Activated CD4-positive, alpha-beta memory T cell treated with anti-CD3 and anti-CD28 coated beads for 36 hours (primary cell): Measurements from ENCODE around the gene TIMP2. TPM values are rescaled to one million over a fixed set of nuclear protein-coding genes. Genes with fewer than 3 reads are reported as not detected.

Experiments used
- CTCF ChIA-PET: fragments of 350-600 bp; sonication (Branson Sonifier 250); formaldehyde crosslinking; loops from one replicate; lab custom pipeline; 2021; ENCODE audit warnings: antibody characterized with exemption, inconsistent platforms; lab: Charles Lee
- POLR2A ChIA-PET: fragments of 350-600 bp; sonication (Branson Sonifier 250); formaldehyde crosslinking; loops from one replicate; lab custom pipeline; 2021; ENCODE audit warnings: antibody characterized with exemption; lab: Charles Lee
- DNase-seq: peaks from one replicate; pipeline ENCODE4 v3.0.0-alpha.2; 2020
- H3K27ac Mint-ChIP-seq: one replicate; pipeline ENCODE4 v1.8.0; 2021; ENCODE audit warnings: mixed read lengths
- H3K27me3 Mint-ChIP-seq: one replicate; pipeline ENCODE4 v1.8.0; 2021; ENCODE audit warnings: mixed read lengths
- H3K36me3 Mint-ChIP-seq: one replicate; pipeline ENCODE4 v1.8.0; 2021; ENCODE audit warnings: mixed read lengths
- H3K4me1 Mint-ChIP-seq: one replicate; pipeline ENCODE4 v1.8.0; 2021; ENCODE audit warnings: low read depth, mixed read lengths
- H3K4me3 Mint-ChIP-seq: one replicate; pipeline ENCODE4 v1.8.0; 2021; ENCODE audit warnings: mild to moderate bottlenecking, mixed read lengths
- H3K9me3 Mint-ChIP-seq: one replicate; pipeline ENCODE4 v1.8.0; 2021; ENCODE audit warnings: mixed read lengths
- intact Hi-C: fragments of 100-400 bp; cut with micrococcal nuclease; formaldehyde crosslinking; loops from one replicate; pipeline ENCODE4 v1.15.1; 2023
- total RNA-seq, 2 experiments: library from RNA; stranded (reverse); gene quantifications; one replicate each; pipeline ENCODE4 v1.2.3, GENCODE V29; 2021

The TIMP2 gene
- total RNA-seq, 2 experiments from 2014 or later: 1.1 TPM

DNA sequence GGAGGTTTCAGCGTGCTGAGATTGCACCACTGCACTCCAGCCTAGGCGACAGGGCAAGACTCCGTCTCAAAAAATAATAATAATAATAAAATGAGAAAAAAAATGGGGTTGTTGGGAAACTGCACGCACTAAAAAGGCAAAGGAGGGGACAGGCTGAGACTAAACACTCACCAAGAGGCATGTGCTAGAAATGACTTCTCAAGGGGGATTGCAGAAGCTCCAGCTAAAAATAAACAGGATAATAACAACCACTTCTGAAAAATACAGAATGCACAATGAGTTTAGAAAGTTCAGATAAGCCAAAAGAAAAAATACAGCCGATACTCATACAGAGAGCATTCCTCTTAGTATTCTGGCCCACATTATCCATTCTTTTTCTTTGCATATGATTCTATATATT is 15.1 kb upstream of the TIMP2 start:
- POLR2A ChIA-PET: no interaction called here

DNA sequence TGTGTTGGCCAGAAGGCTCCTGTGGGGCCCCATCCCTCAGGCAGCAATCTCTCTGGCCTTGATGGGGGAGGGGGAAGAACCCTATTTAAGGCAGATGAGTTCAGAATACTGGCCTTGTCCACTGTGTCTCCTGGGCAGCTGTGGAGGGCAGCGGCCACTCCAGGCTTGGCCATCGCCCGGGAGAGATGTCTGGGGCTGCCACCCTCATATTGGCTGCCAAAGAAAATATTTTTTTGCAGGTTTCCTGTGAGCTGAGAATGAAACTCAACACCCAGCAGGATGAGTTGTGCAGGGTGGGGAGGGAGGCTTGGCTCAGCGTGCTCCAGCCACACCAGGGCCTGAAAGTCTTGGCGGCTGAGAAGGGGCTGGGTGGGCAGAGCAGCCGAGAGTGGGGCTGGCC is 14.4 kb upstream of the TIMP2 start:
- intact Hi-C loops: no loop called here
- no peaks in the 10 kb centered on the region for H3K4me1 Mint-ChIP-seq
- H3K36me3 Mint-ChIP-seq: no peaks in the 10 kb centered on the region

More for the DNA sequence above, 15.1 kb upstream of the TIMP2 start:
- no peak for DNase-seq
- Mint-ChIP-seq H3K4me3 (no peak overlapping the region), H3K27me3 (peaks cover 2% of the 10 kb centered on the region), H3K27ac (no peak overlapping the region), H3K4me1 (no peaks in the 10 kb centered on the region), H3K36me3 (no peaks in the 10 kb centered on the region), H3K9me3 (no peaks in the 10 kb centered on the region)
- CTCF ChIA-PET: interaction anchor here (2.4 kb wide), 1 partner anchor 31 kb away, joined by 11 read pairs; no protein-coding TSS in a partner anchor
- intact Hi-C loops: no loop called here

DNA sequence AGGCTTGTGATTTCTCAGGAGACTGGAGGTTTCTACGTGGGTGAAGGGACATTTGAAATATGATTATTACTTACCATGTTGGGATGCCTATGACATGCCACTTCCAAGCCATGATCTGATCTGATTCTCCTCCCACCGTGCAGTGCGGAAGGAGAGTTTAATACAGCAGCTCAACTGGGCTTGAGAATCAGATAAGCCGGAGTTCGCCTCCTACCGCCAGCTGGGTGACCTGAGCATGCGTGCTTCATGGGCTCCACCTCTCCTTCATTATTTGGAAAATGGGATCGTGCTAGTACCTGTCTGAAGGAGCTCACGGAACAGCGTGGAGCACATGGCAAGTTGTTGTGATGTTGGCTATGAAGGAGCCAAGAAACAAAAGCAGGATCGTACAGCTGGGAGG is 12.4 kb upstream of the TIMP2 start:
- no peak for DNase-seq
- H3K36me3 Mint-ChIP-seq: no peaks in the 10 kb centered on the region
- peaks cover 17% of the 10 kb centered on the region for H3K4me1 Mint-ChIP-seq
- H3K27me3 Mint-ChIP-seq: no peaks in the 10 kb centered on the region
- CTCF ChIA-PET: no interaction called here
- no peaks in the 10 kb centered on the region for H3K9me3 Mint-ChIP-seq
- no peak overlapping the region for H3K27ac Mint-ChIP-seq
- intact Hi-C loops: no loop called here
- POLR2A ChIA-PET: no interaction called here
- no peak overlapping the region for H3K4me3 Mint-ChIP-seq

More for the DNA sequence above, 14.4 kb upstream of the TIMP2 start:
- DNase-seq: no peak
- Mint-ChIP-seq H3K27me3 (peaks cover 2% of the 10 kb centered on the region), H3K4me3 (no peak overlapping the region), H3K9me3 (no peaks in the 10 kb centered on the region), H3K27ac (no peak overlapping the region)
- ChIA-PET POLR2A (no interaction called here), CTCF (no interaction called here)

DNA sequence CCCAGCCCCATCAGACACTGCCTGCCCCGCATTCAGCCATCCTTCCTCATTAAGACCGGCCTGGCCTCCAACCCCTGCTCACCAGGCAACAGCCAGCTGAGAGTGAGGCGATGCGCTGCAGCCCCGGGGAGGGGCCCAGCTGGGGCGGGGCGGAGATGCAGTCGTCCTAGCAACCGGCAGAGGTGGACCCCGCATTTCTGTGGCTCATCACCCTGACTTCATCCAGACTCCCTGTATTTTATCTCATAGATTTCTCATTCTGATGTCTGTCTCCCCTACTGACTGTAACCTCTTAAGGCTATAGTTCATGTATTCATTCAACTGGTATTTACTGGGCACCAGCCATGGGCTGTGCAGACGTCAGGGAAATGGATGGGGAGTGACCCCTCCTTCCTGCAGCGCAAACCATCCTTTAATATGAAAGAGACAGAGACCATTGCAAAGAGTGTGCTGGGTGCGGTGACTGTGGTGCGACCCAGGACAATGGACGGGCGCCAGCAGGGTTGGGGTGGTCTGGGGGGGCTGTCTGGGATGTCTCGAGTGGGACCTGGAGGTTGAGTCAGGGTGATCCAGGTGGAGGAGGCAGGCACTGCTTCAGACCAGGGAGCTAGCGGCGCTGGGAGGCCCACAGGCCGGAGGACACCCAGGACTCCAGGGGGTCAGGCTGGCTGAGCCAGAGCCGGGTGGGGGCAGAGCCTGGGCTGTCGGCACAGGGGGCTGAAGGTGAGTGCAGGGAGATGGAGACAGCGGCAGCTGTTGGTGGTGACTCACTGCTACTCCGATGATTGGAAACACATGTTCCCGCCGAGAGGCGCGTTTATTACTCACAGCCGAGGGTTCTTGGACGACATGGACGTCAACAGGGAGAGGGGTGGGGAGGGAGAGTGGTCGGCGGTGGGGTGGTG is 10.5 kb upstream of the TIMP2 start:
- Mint-ChIP-seq H3K36me3 (no peaks in the 10 kb centered on the region), H3K9me3 (no peaks in the 10 kb centered on the region), H3K4me3 (no peak overlapping the region), H3K27me3 (no peaks in the 10 kb centered on the region), H3K4me1 (peaks cover 17% of the 10 kb centered on the region), H3K27ac (no peak overlapping the region)
- intact Hi-C loops: no loop called here
- ChIA-PET POLR2A (no interaction called here), CTCF (no interaction called here)
- DNase-seq: no peak

DNA sequence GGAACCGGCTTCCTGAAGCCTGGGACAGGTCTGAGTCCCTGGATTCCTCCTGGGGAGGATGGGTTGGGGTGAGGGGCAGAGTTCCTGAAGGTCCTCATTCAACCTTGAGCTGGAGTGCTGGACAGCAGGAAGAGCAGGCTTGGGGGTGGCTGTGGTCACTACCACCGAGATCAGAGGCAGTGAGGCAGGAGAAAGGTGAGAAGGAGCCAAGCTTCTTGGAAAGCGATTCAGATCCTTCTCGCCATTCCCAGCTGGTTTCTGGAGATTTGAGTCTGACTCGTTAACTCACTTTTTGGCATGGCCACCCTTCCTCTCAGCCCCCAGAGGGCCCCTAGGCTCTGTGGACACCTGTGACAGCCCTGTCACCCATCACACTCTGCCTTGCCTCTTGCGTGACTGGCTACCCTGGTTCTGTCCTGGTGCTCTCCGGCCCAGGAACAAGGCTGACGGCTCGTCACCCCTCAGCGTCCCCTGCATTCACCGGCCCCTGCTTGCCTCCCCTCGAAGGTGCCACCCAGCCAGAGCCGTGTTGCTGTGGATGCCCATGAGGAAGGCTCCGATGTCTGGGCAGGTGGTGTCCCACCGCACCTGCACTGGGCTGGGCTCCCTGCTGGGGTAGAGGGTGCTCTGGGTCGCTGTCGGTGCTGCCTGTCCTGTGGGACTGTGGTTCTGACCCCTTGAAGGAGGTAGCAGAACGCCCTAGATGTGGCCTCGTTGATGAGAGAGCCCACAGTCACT is 9.7 kb upstream of the TIMP2 start:
- DNase-seq: no peak
- Mint-ChIP-seq H3K9me3 (no peaks in the 10 kb centered on the region), H3K27ac (no peak overlapping the region), H3K4me1 (peaks cover 17% of the 10 kb centered on the region), H3K36me3 (no peaks in the 10 kb centered on the region), H3K27me3 (no peaks in the 10 kb centered on the region), H3K4me3 (no peak overlapping the region)
- POLR2A ChIA-PET: no interaction called here
- CTCF ChIA-PET: no interaction called here
- intact Hi-C loops: no loop called here

DNA sequence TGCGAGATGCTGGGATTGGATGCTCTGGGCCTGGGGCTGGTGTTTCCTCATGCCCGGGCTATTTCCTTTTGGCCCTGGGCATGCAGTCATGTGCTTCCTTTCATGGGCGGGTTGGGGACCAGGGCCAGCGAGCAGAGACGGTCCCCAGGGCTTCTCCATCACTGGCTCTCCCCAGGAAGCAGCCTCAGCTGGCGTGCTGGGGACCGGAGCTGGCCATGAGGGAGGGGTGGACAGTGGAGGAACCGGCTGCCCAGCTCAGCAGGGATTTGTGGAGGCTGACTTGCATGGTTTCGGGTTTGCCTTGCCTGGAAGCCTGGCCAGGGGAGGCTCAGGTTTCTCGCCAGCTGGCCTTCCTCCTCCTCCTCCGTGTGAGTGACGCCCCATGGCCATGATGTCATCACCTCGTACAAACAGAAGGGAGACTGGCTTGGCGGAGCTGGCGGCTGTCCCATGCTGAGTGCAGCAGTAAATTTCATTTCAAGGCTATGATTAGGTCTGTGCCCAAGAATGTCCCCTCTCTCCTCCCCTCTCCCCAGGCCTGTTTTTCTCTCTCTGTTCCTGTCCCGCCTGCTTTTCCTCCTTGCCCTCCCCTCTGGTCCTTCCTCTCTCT is 8.9 kb upstream of the TIMP2 start:
- ChIA-PET POLR2A (no interaction called here), CTCF (interaction anchor here (1.2 kb wide), 1 partner anchor 36 kb away, joined by 3 read pairs; no protein-coding TSS in a partner anchor)
- H3K9me3 Mint-ChIP-seq: no peaks in the 10 kb centered on the region
- DNase-seq: no peak
- H3K27me3 Mint-ChIP-seq: no peaks in the 10 kb centered on the region
- intact Hi-C loops: loop anchor here (2.0 kb wide), 1 partner anchor 37 kb away; no protein-coding TSS in a partner anchor
- H3K36me3 Mint-ChIP-seq: no peaks in the 10 kb centered on the region
- H3K4me1 Mint-ChIP-seq: peaks cover 17% of the 10 kb centered on the region
- H3K27ac Mint-ChIP-seq: peak overlapping the region; percentile 8
- H3K4me3 Mint-ChIP-seq: no peak overlapping the region

DNA sequence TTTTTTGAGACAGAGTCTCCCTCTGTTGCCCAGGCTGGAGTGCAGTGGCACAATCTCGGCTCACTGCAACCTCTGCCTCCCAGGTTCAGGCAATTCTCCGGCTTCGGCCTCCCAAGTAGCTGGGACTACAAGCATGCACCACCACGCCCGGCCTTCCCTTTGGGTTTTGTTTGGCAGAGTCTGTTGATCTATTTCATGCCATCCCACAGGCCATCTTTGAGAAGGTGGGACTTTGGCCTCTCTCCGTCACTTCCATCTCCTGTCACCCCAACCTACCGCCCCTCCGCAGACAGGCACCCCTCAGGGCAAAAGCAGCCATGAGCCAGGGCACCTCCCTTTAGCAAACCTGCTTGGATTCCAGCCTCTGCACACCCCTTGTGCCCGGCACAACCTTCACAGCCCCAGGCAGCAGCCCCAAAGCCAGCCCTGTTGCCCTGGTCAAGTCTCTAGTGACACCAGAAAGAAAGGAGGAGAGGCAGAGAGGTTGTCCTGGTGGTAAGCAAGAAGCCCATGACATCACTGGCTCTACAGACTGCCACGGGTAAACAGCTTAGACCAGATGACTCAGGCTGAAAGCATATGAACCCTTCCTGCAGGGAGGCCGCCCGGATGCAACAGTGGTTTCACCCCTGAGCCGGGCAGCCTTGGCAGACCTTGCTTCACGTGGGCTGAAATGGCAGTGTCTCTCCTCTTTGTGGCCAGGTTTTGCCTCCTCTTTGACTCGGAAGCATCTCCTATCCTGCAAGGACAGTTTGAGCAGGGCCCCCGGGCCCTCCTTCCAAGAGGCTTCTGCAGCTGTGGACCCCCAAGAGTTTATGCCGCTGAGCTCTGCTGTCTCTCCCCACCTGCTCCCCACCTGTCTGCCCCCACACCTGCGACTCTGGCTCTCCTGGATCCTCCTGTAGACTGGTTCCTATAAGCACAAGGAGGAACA is 8.1 kb upstream of the TIMP2 start:
- no peaks in the 10 kb centered on the region for H3K27me3 Mint-ChIP-seq
- H3K4me3 Mint-ChIP-seq: no peak overlapping the region
- CTCF ChIA-PET: interaction anchor here (1.2 kb wide), 1 partner anchor 37 kb away, joined by 3 read pairs; no protein-coding TSS in a partner anchor
- peaks cover 17% of the 10 kb centered on the region for H3K4me1 Mint-ChIP-seq
- H3K9me3 Mint-ChIP-seq: no peaks in the 10 kb centered on the region
- intact Hi-C loops: loop anchor here (2.0 kb wide), 1 partner anchor 38 kb away; no protein-coding TSS in a partner anchor
- H3K36me3 Mint-ChIP-seq: no peaks in the 10 kb centered on the region
- H3K27ac Mint-ChIP-seq: peak overlapping the region; percentile 81
- POLR2A ChIA-PET: no interaction called here
- DNase-seq: peak; percentile 82

DNA sequence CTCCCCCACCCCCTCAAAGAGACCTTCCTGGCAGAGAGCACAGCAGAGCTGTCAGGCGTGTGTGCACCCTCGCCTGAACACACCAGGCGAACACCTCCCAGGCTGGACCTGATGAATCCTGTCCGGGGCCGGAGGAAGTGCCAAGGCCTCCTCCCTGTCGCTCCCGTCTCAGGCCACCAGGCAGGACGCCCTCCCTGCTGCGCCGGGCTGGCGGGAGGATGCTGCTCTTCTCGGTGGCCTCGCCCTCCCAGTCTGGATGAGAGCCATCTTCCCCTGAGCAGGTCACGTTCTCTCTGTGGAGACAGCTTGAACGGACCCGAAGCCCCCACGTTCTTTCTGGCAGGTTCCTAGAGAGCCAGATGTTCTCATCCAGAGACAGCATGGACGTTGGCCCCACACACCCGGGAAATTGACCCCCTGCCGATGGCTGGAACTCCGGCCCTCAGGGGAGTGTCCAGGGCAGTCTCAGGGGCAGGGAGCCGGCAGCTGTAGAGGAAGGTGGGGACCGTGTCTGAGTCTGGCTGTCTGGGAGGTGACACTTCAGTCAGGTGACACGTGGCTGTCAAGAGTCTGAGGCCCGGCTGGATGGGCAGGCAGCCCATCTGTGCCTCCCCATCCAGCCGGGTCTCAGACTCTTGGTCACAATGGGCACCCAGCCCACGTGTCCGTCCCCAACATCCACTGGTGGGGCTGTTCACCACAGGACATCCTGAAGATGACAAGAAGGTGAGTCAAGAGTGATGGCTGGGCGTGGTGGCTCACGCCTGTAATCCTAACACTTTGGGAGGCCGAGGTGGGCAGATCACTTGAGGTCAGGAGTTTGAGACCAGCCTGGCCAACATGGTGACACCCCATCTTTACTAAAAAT is 5.0 kb upstream of the TIMP2 start:
- DNase-seq: no peak
- ChIA-PET CTCF (interaction anchor here (1.5 kb wide), 1 partner anchor 64 kb away, joined by 3 read pairs; no protein-coding TSS in a partner anchor), POLR2A (no interaction called here)
- H3K27ac Mint-ChIP-seq: no peak overlapping the region
- intact Hi-C loops: loop anchor here (10.0 kb wide), 1 partner anchor 65 kb away; no protein-coding TSS in a partner anchor
- H3K4me1 Mint-ChIP-seq: peaks cover 17% of the 10 kb centered on the region
- H3K9me3 Mint-ChIP-seq: no peaks in the 10 kb centered on the region
- no peak overlapping the region for H3K4me3 Mint-ChIP-seq
- H3K36me3 Mint-ChIP-seq: no peaks in the 10 kb centered on the region
- H3K27me3 Mint-ChIP-seq: peaks cover 11% of the 10 kb centered on the region

DNA sequence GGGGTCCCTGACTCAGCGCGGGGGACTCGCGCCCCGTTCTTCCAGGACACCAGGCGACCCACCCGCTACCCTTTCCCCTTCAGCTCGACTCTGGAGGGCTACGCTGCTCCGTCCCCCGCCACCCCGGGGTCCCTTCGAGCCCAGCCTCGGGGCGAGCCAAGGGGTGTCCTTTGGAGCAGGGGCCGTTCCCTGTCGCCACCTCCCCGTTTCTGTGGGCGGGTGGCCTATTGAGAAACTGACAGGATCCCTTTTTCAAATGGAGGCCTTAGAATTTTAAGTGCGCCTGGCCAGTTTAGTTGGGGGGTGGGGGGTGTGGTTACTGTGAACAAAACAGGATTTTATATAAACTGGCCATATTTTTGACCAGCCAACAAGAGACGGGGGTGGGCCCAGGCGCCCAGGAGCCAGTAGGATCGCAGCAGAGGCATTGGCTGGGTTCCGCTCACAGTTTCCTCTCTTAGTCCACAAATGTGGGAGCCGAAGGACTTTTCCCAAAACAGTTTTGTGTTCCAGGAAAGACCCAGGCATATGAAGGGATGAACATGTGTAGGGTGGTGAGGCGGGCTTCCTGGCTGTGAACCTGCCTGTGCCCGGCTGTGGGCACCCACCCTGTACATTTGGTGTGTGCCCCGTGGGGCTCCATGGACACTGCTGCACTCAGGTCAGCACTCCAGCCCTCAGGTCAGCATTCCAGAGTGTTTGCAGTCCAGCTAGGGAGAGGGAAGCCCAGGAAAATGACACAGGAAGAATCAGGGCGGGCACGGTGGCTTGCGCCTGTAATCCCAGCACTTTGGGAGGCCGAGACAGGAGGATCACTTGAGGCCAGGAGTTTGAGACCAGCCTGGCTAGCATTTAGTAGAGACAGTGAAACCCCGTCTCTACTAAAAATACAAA is 722 bp upstream of the TIMP2 start:
- H3K4me1 Mint-ChIP-seq: peaks cover 10% of the 10 kb centered on the region
- H3K4me3 Mint-ChIP-seq: no peak overlapping the region
- DNase-seq: no peak
- intact Hi-C loops: loop anchor here (10.0 kb wide), 1 partner anchor 61 kb away; no protein-coding TSS in a partner anchor
- ChIA-PET CTCF (interaction anchor here (0.6 to 1.0 kb wide), 2 partner anchors 17 to 1174 kb away, joined by 3 read pairs; no protein-coding TSS in a partner anchor), POLR2A (no interaction called here)
- H3K27me3 Mint-ChIP-seq: peaks cover 17% of the 10 kb centered on the region
- H3K27ac Mint-ChIP-seq: no peak overlapping the region
- H3K36me3 Mint-ChIP-seq: no peaks in the 10 kb centered on the region
- no peaks in the 10 kb centered on the region for H3K9me3 Mint-ChIP-seq
